H1 (cell line): ENCODE measurements around the gene ARID5B. TPM values are rescaled to one million over a fixed set of nuclear protein-coding genes. Genes with fewer than 3 reads are reported as not detected.

Source experiments
- BRCA1 ChIP-seq: IDR thresholded peaks from 2 replicates; pipeline ENCODE4 v1.6.1; 2012; ENCODE audit warnings: low read depth, low read length, improper control_type of control experiment
- EZH2 ChIP-seq: fragments of 200-600 bp; sonication (generic); IDR thresholded peaks from 2 replicates; pipeline ENCODE4 v1.7.1; 2012; ENCODE audit warnings: low read depth, mild to moderate bottlenecking, moderate library complexity, low read length, inconsistent platforms; ENCODE audit not compliant: severe bottlenecking
- RBBP5 ChIP-seq: IDR thresholded peaks from 2 replicates; pipeline ENCODE4 v1.7.1; 2012; ENCODE audit warnings: low read depth, mild to moderate bottlenecking, inconsistent platforms, low read length, moderate library complexity, borderline replicate concordance
- SP1 ChIP-seq: IDR thresholded peaks from 2 replicates; pipeline ENCODE4 v1.6.1; 2011; ENCODE audit warnings: low read depth, low read length
- TCF12 ChIP-seq: IDR thresholded peaks from 2 replicates; pipeline ENCODE4 v1.6.1; 2011; ENCODE audit warnings: low read depth, mild to moderate bottlenecking, low read length
- polyA plus RNA-seq, 7 experiments: library from polyadenylated mRNA; depleted of rRNA in 3 of 7; stranded (reverse) in 5 of 7; unstranded in 2 of 7; fragments of >200 nt in 5 of 7; fragments of 200-250 nt in 2 of 7; gene quantifications; 1 replicate in 5 of 7; 2 replicates in 1 of 7; 4 replicates in 1 of 7; pipeline versions ENCODE4 v1.2.1 to v1.2.3, GENCODE V29; 2011 to 2013; ENCODE audit warnings: missing spikeins in 2 of 7, mixed read lengths in 2 of 7
- total RNA-seq: library from RNA; stranded (reverse); fragmentation: NEBNext Ultra II Directional; extraction: Animal tissue kit (Norgen Biotek cat#: 25700); gene quantifications from 2 replicates; pipeline ENCODE4 v1.2.1, GENCODE V29; 2021
- TF ChIP-seq, protein P1 (sequence below): IDR thresholded peaks from 2 replicates; pipeline ENCODE4 v1.6.1; 2011; ENCODE audit warnings: low read depth, mild to moderate bottlenecking, low read length; ENCODE audit not compliant: insufficient read depth
- TF ChIP-seq, protein P2 (sequence below): IDR thresholded peaks from 2 replicates; pipeline ENCODE4 v1.6.1; 2011; ENCODE audit warnings: low read length, improper control_type of control experiment

Gene ARID5B
- total and polyA plus RNA-seq, 2 of the 8 experiments (the other 6 are each of a cell fraction or from before 2014, with no cell fraction given), result 0.21 to 1.1 TPM

DNA sequence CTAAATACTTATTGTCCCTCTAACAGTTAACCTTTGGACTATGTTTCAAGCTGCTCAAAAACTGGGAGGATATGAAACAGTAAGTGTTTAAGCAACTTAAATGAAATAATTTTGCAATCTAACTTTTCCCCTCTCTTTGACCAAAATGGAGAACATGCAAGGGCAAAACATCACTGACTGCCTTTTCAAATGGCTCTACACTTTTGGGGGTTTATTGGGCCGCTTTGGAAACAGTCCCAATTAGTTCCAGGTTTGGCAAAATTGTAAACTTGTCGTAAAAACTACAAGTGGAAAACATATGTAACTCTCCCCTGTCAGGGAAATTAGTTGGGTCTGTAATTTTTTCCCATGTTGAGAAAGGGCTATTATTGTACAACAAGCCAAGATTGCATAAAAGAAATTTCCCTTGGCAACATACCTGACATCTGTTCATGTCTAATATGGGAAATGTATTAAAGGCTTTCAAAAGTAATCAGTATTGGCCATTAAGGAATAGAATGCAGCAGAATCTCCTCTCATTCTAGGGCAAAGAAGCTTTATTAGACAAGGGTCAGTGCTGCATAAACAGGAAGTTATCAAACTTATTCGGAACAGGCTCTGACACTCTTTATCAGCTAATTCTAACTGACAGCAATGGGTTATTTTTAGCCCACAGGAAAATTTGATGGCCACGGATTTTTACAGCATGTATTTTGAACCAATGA lies 157.9 kb downstream of the ARID5B start (continued):
- TF ChIP-seq, protein P1, sequence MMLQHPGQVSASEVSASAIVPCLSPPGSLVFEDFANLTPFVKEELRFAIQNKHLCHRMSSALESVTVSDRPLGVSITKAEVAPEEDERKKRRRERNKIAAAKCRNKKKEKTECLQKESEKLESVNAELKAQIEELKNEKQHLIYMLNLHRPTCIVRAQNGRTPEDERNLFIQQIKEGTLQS, result no peak
- no peak for TF ChIP-seq TCF12
- TF ChIP-seq, protein P2, sequence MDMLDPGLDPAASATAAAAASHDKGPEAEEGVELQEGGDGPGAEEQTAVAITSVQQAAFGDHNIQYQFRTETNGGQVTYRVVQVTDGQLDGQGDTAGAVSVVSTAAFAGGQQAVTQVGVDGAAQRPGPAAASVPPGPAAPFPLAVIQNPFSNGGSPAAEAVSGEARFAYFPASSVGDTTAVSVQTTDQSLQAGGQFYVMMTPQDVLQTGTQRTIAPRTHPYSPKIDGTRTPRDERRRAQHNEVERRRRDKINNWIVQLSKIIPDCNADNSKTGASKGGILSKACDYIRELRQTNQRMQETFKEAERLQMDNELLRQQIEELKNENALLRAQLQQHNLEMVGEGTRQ, result no peak
- TF ChIP-seq SP1, result no peak
- no peak for TF ChIP-seq EZH2
- no peak for TF ChIP-seq BRCA1
- no peak for TF ChIP-seq RBBP5
